Testis (tissue), 3 donors: ENCODE data around the gene E2F2. TPM values are rescaled to one million over a fixed set of nuclear protein-coding genes. Genes with fewer than 3 reads are reported as not detected.

Source experiments
- DNase-seq: peaks from one replicate; pipeline ENCODE4 v3.0.0-alpha.2; 2019
- H3K27ac ChIP-seq, 2 donors: fragments of 200-600 bp; sonication (generic); one replicate each; pipeline ENCODE4 v1.5.1; 2019
- H3K27me3 ChIP-seq: fragments of 200-600 bp; sonication (generic); one replicate; pipeline ENCODE4 v1.5.1; 2019
- H3K36me3 ChIP-seq: fragments of 200-600 bp; sonication (generic); one replicate; pipeline ENCODE4 v1.5.1; 2017; ENCODE audit warnings: low read depth; ENCODE audit errors: missing control alignments
- H3K4me1 ChIP-seq: fragments of 200-600 bp; sonication (generic); one replicate; pipeline ENCODE4 v1.5.1; 2019
- H3K4me3 ChIP-seq, 2 donors: fragments of 200-600 bp; sonication (generic); one replicate each; pipeline ENCODE4 v1.5.1; 2017 to 2019
- H3K9me3 ChIP-seq: fragments of 200-600 bp; sonication (generic); one replicate; pipeline ENCODE4 v1.5.1; 2017
- POLR2A ChIP-seq: fragments of 450-650 bp; IDR thresholded peaks from one replicate; pipeline ENCODE4 v1.6.1; 2017; ENCODE audit warnings: antibody characterized with exemption, mild to moderate bottlenecking, moderate library complexity
- WGBS, 2 donors: methylation state at CpG; one replicate each; pipeline ENCODE4 v1.1.5; 2018; 5-methylcytosine and 5-hydroxymethylcytosine counted together
- intact Hi-C: fragments of 100-400 bp; cut with DNase I; formaldehyde crosslinking; loops from one replicate; pipeline ENCODE4 v1.15.1; 2023; ENCODE audit warnings: low total_unique reads
- polyA plus RNA-seq: library from polyadenylated mRNA; stranded (reverse); fragments of 350-450 nt; fragmentation: Illumina TruSeq; extraction: RNeasy Lipid Tissue Mini Kit (QIAGEN cat#74804); gene quantifications from one replicate; pipeline ENCODE4 v1.2.3, GENCODE V29; 2014; ENCODE audit warnings: low read depth, low replicate concordance; ENCODE audit not compliant: insufficient read depth
- total RNA-seq, 2 donors: library from RNA; depleted of rRNA; stranded (reverse); fragments of >200 nt; gene quantifications; one replicate each; pipeline ENCODE4 v1.2.3, GENCODE V29; 2016
- TF ChIP-seq, protein P1 (sequence below), 3 experiments: fragments of 450-650 bp in 2 of 3; fragments of 200-600 bp in 1 of 3; sonication (generic) in 1 of 3; IDR thresholded peaks; one replicate each; pipeline ENCODE4 v1.5.1; 2016 to 2019; ENCODE audit warnings: antibody characterized with exemption in 3 of 3, mild to moderate bottlenecking in 2 of 3, moderate library complexity in 1 of 3

Gene E2F2
- total and polyA plus RNA-seq, 3 donors from 2014 or later, result 4.2 to 6.6 (median 4.8) TPM

DNA sequence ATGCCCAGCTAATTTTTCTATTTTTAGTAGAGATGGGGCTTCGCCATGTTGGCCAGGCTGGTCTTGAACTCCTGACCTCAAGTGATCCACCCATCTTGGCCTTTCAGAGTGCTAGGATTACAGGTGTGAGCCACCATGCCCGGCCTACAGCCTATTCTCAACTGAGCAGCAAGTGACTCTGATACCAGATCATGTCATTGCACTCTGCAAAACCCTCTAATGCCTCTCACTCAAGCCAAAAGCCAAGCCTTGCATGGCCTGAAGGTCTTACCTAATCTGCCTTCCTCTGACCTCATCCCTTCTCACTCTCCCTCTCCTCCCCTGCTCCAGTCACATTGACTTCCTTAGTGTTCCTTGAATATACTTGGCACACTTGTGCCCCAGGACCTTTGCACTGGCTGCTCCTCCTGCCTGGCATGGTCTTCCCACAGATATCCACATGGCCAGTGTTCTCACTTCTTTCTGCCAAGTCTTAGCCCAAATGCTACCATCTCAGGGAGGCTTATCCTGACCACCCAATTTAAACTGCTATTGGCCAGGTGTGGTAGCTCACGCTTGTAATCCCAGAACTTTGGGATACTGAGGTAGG is 38.8 kb downstream of the E2F2 start:
- Histone ChIP-seq H3K27ac (no peak overlapping the region), H3K27me3 (no peaks in the 10 kb centered on the region), H3K4me3 (no peak overlapping the region), H3K36me3 (no peaks in the 10 kb centered on the region), H3K4me1 (no peaks in the 10 kb centered on the region), H3K9me3 (no peaks in the 10 kb centered on the region)
- TF ChIP-seq POLR2A, result no peak
- TF ChIP-seq, protein P1, sequence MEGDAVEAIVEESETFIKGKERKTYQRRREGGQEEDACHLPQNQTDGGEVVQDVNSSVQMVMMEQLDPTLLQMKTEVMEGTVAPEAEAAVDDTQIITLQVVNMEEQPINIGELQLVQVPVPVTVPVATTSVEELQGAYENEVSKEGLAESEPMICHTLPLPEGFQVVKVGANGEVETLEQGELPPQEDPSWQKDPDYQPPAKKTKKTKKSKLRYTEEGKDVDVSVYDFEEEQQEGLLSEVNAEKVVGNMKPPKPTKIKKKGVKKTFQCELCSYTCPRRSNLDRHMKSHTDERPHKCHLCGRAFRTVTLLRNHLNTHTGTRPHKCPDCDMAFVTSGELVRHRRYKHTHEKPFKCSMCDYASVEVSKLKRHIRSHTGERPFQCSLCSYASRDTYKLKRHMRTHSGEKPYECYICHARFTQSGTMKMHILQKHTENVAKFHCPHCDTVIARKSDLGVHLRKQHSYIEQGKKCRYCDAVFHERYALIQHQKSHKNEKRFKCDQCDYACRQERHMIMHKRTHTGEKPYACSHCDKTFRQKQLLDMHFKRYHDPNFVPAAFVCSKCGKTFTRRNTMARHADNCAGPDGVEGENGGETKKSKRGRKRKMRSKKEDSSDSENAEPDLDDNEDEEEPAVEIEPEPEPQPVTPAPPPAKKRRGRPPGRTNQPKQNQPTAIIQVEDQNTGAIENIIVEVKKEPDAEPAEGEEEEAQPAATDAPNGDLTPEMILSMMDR (IDR thresholded peaks at IDR 0.05), result no peak
- WGBS, 2 donors, result 93 to 95% methylated on average over 3 of the region's 3 CpGs
- no peak for DNase-seq
- intact Hi-C loops, result no loop called here

DNA sequence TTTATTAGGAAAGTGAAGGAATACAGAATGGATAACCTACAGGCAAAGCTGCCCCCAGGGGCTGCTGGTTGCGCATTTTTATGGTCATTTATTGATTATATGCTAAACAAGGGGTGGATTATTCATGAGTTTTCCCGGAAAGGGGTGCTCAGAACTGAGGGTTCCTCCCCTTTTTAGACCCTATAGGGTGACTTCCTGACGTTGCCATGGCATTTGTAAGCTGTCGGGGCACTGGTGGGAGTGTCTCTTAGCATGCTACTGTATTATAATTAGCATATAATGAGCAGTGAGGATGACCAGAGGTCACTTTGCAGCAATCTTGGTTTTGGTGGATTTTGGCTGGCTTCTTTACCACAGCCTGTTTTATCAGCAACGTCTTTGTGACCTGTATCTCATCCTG is 41.2 kb downstream of the E2F2 start:
- Histone ChIP-seq H3K9me3 (no peaks in the 10 kb centered on the region), H3K27me3 (no peaks in the 10 kb centered on the region), H3K27ac (no peak overlapping the region), H3K4me3 (no peak overlapping the region), H3K36me3 (no peaks in the 10 kb centered on the region), H3K4me1 (peaks cover 6% of the 10 kb centered on the region)
- intact Hi-C loops, result no loop called here
- no peak for DNase-seq
- WGBS, 2 donors, result 71 to 75% methylated on average over 5 of the region's 5 CpGs
- TF ChIP-seq, protein P1 (IDR thresholded peaks at IDR 0.05), result no peak
- TF ChIP-seq POLR2A, result no peak

DNA sequence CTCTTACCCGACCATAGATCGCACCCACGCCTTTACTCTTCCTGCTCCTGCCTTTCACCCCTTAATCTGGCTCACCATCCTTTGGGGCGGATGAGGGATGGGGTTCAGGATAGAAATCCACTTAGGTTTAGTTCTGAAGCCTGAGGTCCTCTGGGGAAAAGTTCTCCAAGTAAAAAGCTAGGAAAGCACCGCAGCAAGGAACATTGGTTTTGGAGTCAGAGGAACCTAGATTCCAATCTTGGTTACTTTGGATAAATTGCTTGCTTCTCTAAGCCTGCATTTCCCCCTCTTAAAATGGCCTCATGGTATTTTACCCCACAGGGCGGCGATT is 46.1 kb downstream of the E2F2 start:
- 17 to 18% methylated on average over 7 of the region's 7 CpGs for WGBS, 2 donors
- Histone ChIP-seq H3K9me3 (no peaks in the 10 kb centered on the region), H3K4me3 (peak overlapping the region; percentile 84 to 87), H3K36me3 (no peaks in the 10 kb centered on the region), H3K4me1 (peaks cover 28% of the 10 kb centered on the region), H3K27ac (peak overlapping the region; percentile 76 to 90), H3K27me3 (no peaks in the 10 kb centered on the region)
- no peak for DNase-seq
- intact Hi-C loops, result no loop called here
- TF ChIP-seq POLR2A, result no peak
- TF ChIP-seq, protein P1 (IDR thresholded peaks at IDR 0.05), result no peak

DNA sequence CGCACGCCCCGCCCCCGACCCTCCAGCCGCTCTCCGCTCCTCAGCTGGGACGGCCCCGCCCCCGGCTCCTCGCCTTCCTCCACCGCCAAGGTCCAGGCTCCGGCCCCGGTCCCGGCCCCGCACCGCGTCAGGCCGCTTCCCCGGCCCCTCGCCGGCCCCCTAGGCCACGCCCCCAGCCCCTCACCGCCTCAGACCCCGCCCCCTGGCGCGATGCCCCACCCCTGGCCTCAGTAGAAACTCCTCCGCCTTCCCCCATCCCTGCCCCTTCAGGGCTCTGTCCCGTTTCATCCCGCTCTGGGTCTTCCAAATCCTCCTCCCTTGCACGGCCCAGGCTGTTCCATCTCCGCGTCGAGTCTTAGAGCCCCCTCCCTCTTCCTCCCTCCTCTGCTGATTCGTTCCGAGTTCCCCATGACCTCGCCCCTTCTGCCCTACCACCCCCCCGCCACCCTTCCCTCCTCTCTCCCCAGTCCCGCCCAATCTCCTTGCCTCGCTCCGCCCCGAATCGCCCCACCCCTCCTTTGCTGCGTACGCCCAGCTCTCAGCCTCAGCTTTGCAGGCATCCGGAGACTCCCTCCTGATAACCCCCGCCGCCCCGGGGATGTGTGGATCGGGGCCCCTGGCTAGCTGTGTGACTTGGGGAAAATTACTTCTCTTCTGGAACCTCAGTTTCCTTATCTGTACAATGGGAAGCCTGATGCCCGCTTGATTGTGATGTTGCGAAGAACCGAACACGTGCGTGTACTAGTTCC is 46.6 kb downstream of the E2F2 start:
- peak overlapping the region; percentile 76 to 90 for H3K27ac ChIP-seq
- intact Hi-C loops, result no loop called here
- DNase-seq, result peak; percentile 92
- peaks cover 28% of the 10 kb centered on the region for H3K4me1 ChIP-seq
- H3K4me3 ChIP-seq, result peak overlapping the region; percentile 84 to 87
- H3K9me3 ChIP-seq, result no peaks in the 10 kb centered on the region
- 3 to 4% methylated on average over 26 to 33 of the region's 54 CpGs for WGBS, 2 donors
- H3K36me3 ChIP-seq, result no peaks in the 10 kb centered on the region
- no peaks in the 10 kb centered on the region for H3K27me3 ChIP-seq
- TF ChIP-seq, protein P1 (IDR thresholded peaks at IDR 0.05), result no peak
- no peak for TF ChIP-seq POLR2A
